Measurements from ENCODE around the gene TNFSF13. TPM values are rescaled to one million over a fixed set of nuclear protein-coding genes. Genes with fewer than 3 reads are reported as not detected.

Gene TNFSF13
- polyA plus RNA-seq, 2 of the 4 experiments (the other 2 are of a cell fraction), result 0.61 to 1.0 TPM

GRCh38 chr17:7511108-7511507 is 47.4 kb upstream of the TNFSF13 start:
- DNase-seq (ENCODE audit: low read depth in 1 of 2, low spot score in 1 of 2), result no peak
- TF ChIP-seq HES2 (IDR thresholded peaks at IDR 0.05) (no peak), FOSL2 (IDR thresholded peaks at IDR 0.05) (no peak), FOSL2 (CRISPR knock-in tag; IDR thresholded peaks at IDR 0.05) (no peak), RCOR1 (IDR thresholded peaks at IDR 0.05; ENCODE audit: low read depth, low read length) (no peak), REST (IDR thresholded peaks at IDR 0.05) (no peak), TP53 (CRISPR knock-in tag; IDR thresholded peaks at IDR 0.05) (no peak), HDAC2 (IDR thresholded peaks at IDR 0.05) (no peak), JUN (IDR thresholded peaks at IDR 0.05) (no peak), USF2 (IDR thresholded peaks at IDR 0.05) (no peak), RFX5 (IDR thresholded peaks at IDR 0.05) (no peak), CHD4 (IDR thresholded peaks at IDR 0.05; ENCODE audit: borderline replicate concordance) (no peak), ZSCAN20 (CRISPR knock-in tag; IDR thresholded peaks at IDR 0.05) (no peak), MAX (IDR thresholded peaks at IDR 0.05) (no peak), MAZ (IDR thresholded peaks at IDR 0.05; ENCODE audit: borderline replicate concordance, low read depth, low read length) (no peak), ZFP36 (IDR thresholded peaks at IDR 0.05; ENCODE audit: borderline replicate concordance, partially characterized antibody) (no peak), JUNB (IDR thresholded peaks at IDR 0.05) (no peak), NPAS2 (CRISPR knock-in tag; IDR thresholded peaks at IDR 0.05; ENCODE audit: borderline replicate concordance) (no peak), PBX3 (IDR thresholded peaks at IDR 0.05) (no peak), TFCP2L1 (CRISPR knock-in tag; IDR thresholded peaks at IDR 0.05) (no peak)
- Histone ChIP-seq H3K4me2 (no peak overlapping the region), H3K9me3 (no peaks in the 10 kb centered on the region), H3K4me3 (no peak overlapping the region), H3K27ac (no peak overlapping the region), H3K4me1 (no peaks in the 10 kb centered on the region)
- FAIRE-seq, result no peak
- CTCF ChIA-PET, result interaction anchor here (0.8 to 9.8 kb wide), 5 partner anchors 9 to 53 kb away, joined by 4 to 232 read pairs (median 4); partner anchors contain the start of genes SENP3 and TNFSF13
- 91% methylated on average over 10 of the region's 10 CpGs for WGBS (ENCODE audit: missing lambda C conversion rate)
- POLR2A ChIA-PET, result interaction anchor here (1.1 kb wide), 1 partner anchor 50 kb away, joined by 3 read pairs; no protein-coding TSS in a partner anchor
- peak; percentile 4 to 12; a peak in 2 of 6 replicates for ATAC-seq

- ATAC-seq (no peak; a peak in 1 of 6 replicates), DNase-seq (ENCODE audit: low read depth in 1 of 2, low spot score in 1 of 2) (no peak), FAIRE-seq (no peak)
- Histone ChIP-seq H3K9me3 (no peaks in the 10 kb centered on the region), H3K4me2 (no peak overlapping the region), H3K4me3 (no peak overlapping the region), H3K27ac (no peak overlapping the region), H3K4me1 (no peaks in the 10 kb centered on the region)
- 97% methylated on average over 15 of the region's 15 CpGs for WGBS (ENCODE audit: missing lambda C conversion rate)
- ChIA-PET CTCF (interaction anchor here (0.6 to 9.8 kb wide), 8 partner anchors 8 to 363 kb away, joined by 3 to 232 read pairs (median 4); partner anchors contain the start of genes SENP3, TMEM256 and TNFSF13), POLR2A (interaction anchor here (1.1 kb wide), 1 partner anchor 49 kb away, joined by 3 read pairs; no protein-coding TSS in a partner anchor)
- TF ChIP-seq CEBPB (IDR thresholded peaks at IDR 0.05), result no peak
- no peak for TF ChIP-seq ZC3H11A (IDR thresholded peaks at IDR 0.05)
- TF ChIP-seq SREBF2 (IDR thresholded peaks at IDR 0.05), result no peak
- no peak for TF ChIP-seq CTCF (IDR thresholded peaks at IDR 0.05)
- TF ChIP-seq NR3C1 (IDR thresholded peaks at IDR 0.05), result no peak
- no peak for TF ChIP-seq CBX8 (IDR thresholded peaks at IDR 0.05)
- no peak for TF ChIP-seq MAZ (IDR thresholded peaks at IDR 0.05; ENCODE audit: borderline replicate concordance, low read depth, low read length)
- TF ChIP-seq ELK1 (IDR thresholded peaks at IDR 0.05; ENCODE audit: low read depth, low read length), result no peak
- TF ChIP-seq HOXB5 (CRISPR knock-in tag; IDR thresholded peaks at IDR 0.05), result no peak
Observed at GRCh38 chr17:7512105-7512504, 46.4 kb upstream of the TNFSF13 start.
